Karpas-422 (cell line): Measurements from ENCODE around the gene NEDD4L. TPM values are rescaled to one million over a fixed set of nuclear protein-coding genes. Genes with fewer than 3 reads are reported as not detected.

Experiments
- DNase-seq: peaks from one replicate; pipeline ENCODE4 v3.0.0-alpha.2; 2015
- H2AFZ ChIP-seq: fragments of 200-600 bp; sonication (generic); 2 replicates; pipeline ENCODE4 v1.6.1; 2014; ENCODE audit warnings: antibody characterized with exemption, low read length, mixed read lengths
- H3K27ac ChIP-seq: fragments of 200-600 bp; sonication (generic); 2 replicates; pipeline ENCODE4 v1.5.1; 2014; ENCODE audit warnings: mild to moderate bottlenecking, low read length, moderate library complexity
- H3K27me3 ChIP-seq: fragments of 200-600 bp; sonication (generic); 2 replicates; pipeline ENCODE4 v1.6.1; 2014; ENCODE audit warnings: low read length, mixed read lengths
- H3K36me3 ChIP-seq: fragments of 200-600 bp; sonication (generic); 2 replicates; pipeline ENCODE4 v1.6.1; 2014; ENCODE audit warnings: low read length, mixed read lengths; ENCODE audit not compliant: insufficient read depth
- H3K4me1 ChIP-seq: fragments of 200-600 bp; sonication (generic); 2 replicates; pipeline ENCODE4 v1.6.1; 2014; ENCODE audit warnings: mild to moderate bottlenecking, low read length, mixed read lengths
- H3K4me2 ChIP-seq: fragments of 200-600 bp; sonication (generic); 2 replicates; pipeline ENCODE4 v1.6.1; 2014; ENCODE audit warnings: low read length, low read depth, mild to moderate bottlenecking; ENCODE audit not compliant: poor library complexity, severe bottlenecking
- H3K4me3 ChIP-seq: fragments of 200-600 bp; sonication (generic); 2 replicates; pipeline ENCODE4 v1.5.1; 2014; ENCODE audit warnings: mild to moderate bottlenecking, antibody characterized with exemption, low read length, mixed read lengths
- H3K79me2 ChIP-seq: fragments of 200-600 bp; sonication (generic); 2 replicates; pipeline ENCODE4 v1.6.1; 2014; ENCODE audit warnings: mild to moderate bottlenecking, low read length, mixed read lengths
- H3K9ac ChIP-seq: fragments of 200-600 bp; sonication (generic); 2 replicates; pipeline ENCODE4 v1.6.0; 2014; ENCODE audit warnings: low read length
- H3K9me2 ChIP-seq: fragments of 200-600 bp; sonication (generic), shearing (Covaris generic); replicated peaks from 2 replicates; pipeline ENCODE4 v1.6.0; 2014; ENCODE audit warnings: mild to moderate bottlenecking, low read length, moderate library complexity; ENCODE audit not compliant: insufficient read depth
- H3K9me3 ChIP-seq: fragments of 300-700, 200-600 bp; sonication (generic); 2 replicates; pipeline ENCODE4 v1.6.1; 2014; ENCODE audit warnings: low read length, mixed read lengths
- H4K20me1 ChIP-seq: fragments of 200-600 bp; sonication (generic); 2 replicates; pipeline ENCODE4 v1.6.1; 2014; ENCODE audit warnings: mild to moderate bottlenecking, antibody characterized with exemption, low read length, low read depth; ENCODE audit not compliant: insufficient read depth
- total RNA-seq: library from RNA; depleted of rRNA; stranded (reverse); fragments of >200 nt; shearing (Covaris generic); gene quantifications from 2 replicates; pipeline ENCODE4 v1.2.3, GENCODE V29; 2014; ENCODE audit warnings: low replicate concordance

NEDD4L gene
- total RNA-seq, 1 experiment from 2014 or later, result 17.1 TPM

GRCh38 chr18:58287353-58288274 is 243.6 kb downstream of the NEDD4L start:
- H3K4me1 ChIP-seq, result no peaks in the 10 kb centered on the region
- no peak for DNase-seq
- no peak overlapping the region for H2AFZ ChIP-seq
- H3K36me3 ChIP-seq, result no peaks in the 10 kb centered on the region
- H3K27ac ChIP-seq, result no peak overlapping the region
- H4K20me1 ChIP-seq, result peaks cover 38% of the 10 kb centered on the region; the same call in 1 of the 2 replicates
- no peaks in the 10 kb centered on the region for H3K27me3 ChIP-seq
- H3K4me3 ChIP-seq, result no peak overlapping the region
- H3K9ac ChIP-seq, result no peak overlapping the region
- H3K4me2 ChIP-seq, result no peak overlapping the region
- H3K9me3 ChIP-seq, result no peaks in the 10 kb centered on the region
- no peaks in the 10 kb centered on the region for H3K9me2 ChIP-seq
- no peaks in the 10 kb centered on the region for H3K79me2 ChIP-seq

- no peak overlapping the region for H3K4me2 ChIP-seq
- no peak overlapping the region for H3K9ac ChIP-seq
Measured at GRCh38 chr18:58288921-58289797, 245.1 kb downstream of the NEDD4L start.

GRCh38 chr18:58290116-58290695 is 246.2 kb downstream of the NEDD4L start:
- Histone ChIP-seq H3K4me1 (no peaks in the 10 kb centered on the region), H4K20me1 (peaks cover 35% of the 10 kb centered on the region; the same call in 1 of the 2 replicates), H3K4me3 (no peak overlapping the region), H3K79me2 (no peaks in the 10 kb centered on the region), H3K9ac (no peak overlapping the region), H3K27ac (no peak overlapping the region), H3K9me2 (no peaks in the 10 kb centered on the region), H3K27me3 (no peaks in the 10 kb centered on the region), H3K4me2 (no peak overlapping the region), H3K36me3 (no peaks in the 10 kb centered on the region), H2AFZ (no peak overlapping the region), H3K9me3 (no peaks in the 10 kb centered on the region)
- DNase-seq, result no peak

More at GRCh38 chr18:58288921-58289797, 245.1 kb downstream of the NEDD4L start:
- Histone ChIP-seq H3K9me2 (no peaks in the 10 kb centered on the region), H3K79me2 (no peaks in the 10 kb centered on the region), H3K4me1 (no peaks in the 10 kb centered on the region), H3K27ac (no peak overlapping the region), H3K27me3 (no peaks in the 10 kb centered on the region), H3K4me3 (no peak overlapping the region), H3K36me3 (no peaks in the 10 kb centered on the region), H3K9me3 (no peaks in the 10 kb centered on the region), H4K20me1 (peaks cover 38% of the 10 kb centered on the region; the same call in 1 of the 2 replicates), H2AFZ (no peak overlapping the region)
- no peak for DNase-seq

GRCh38 chr18:58291131-58291530 is 247.1 kb downstream of the NEDD4L start:
- Histone ChIP-seq H3K9me2 (no peaks in the 10 kb centered on the region), H4K20me1 (peaks cover 29% of the 10 kb centered on the region; the same call in 1 of the 2 replicates), H3K4me3 (no peak overlapping the region), H3K27me3 (no peaks in the 10 kb centered on the region), H3K36me3 (no peaks in the 10 kb centered on the region), H3K79me2 (no peaks in the 10 kb centered on the region), H3K4me1 (no peaks in the 10 kb centered on the region), H3K4me2 (no peak overlapping the region), H3K27ac (no peak overlapping the region), H2AFZ (no peak overlapping the region), H3K9me3 (no peaks in the 10 kb centered on the region), H3K9ac (no peak overlapping the region)
- no peak for DNase-seq

- Histone ChIP-seq H2AFZ (no peak overlapping the region), H4K20me1 (peaks cover 21% of the 10 kb centered on the region; the same call in 1 of the 2 replicates), H3K27ac (no peak overlapping the region), H3K4me1 (no peaks in the 10 kb centered on the region), H3K4me3 (no peak overlapping the region), H3K9me2 (no peaks in the 10 kb centered on the region), H3K36me3 (no peaks in the 10 kb centered on the region), H3K79me2 (no peaks in the 10 kb centered on the region), H3K4me2 (no peak overlapping the region), H3K27me3 (no peaks in the 10 kb centered on the region), H3K9ac (no peak overlapping the region), H3K9me3 (no peaks in the 10 kb centered on the region)
- no peak for DNase-seq
Measured at GRCh38 chr18:58292638-58293037, 248.6 kb downstream of the NEDD4L start.

GRCh38 chr18:58297198-58297597 is 253.2 kb downstream of the NEDD4L start:
- Histone ChIP-seq H3K9me3 (no peaks in the 10 kb centered on the region), H3K9ac (no peak overlapping the region), H4K20me1 (peaks cover 3% of the 10 kb centered on the region; the same call in 1 of the 2 replicates), H3K27me3 (no peaks in the 10 kb centered on the region), H3K79me2 (no peaks in the 10 kb centered on the region), H3K4me3 (no peak overlapping the region), H3K4me2 (no peak overlapping the region), H3K9me2 (no peaks in the 10 kb centered on the region), H3K36me3 (no peaks in the 10 kb centered on the region), H3K27ac (no peak overlapping the region), H3K4me1 (no peaks in the 10 kb centered on the region), H2AFZ (no peak overlapping the region)
- DNase-seq, result no peak

- no peaks in the 10 kb centered on the region for H3K9me2 ChIP-seq
- no peak for DNase-seq
- H3K36me3 ChIP-seq, result no peaks in the 10 kb centered on the region
- peaks cover 10% of the 10 kb centered on the region; the same call in 1 of the 2 replicates for H4K20me1 ChIP-seq
- no peaks in the 10 kb centered on the region for H3K4me1 ChIP-seq
- H3K9me3 ChIP-seq, result no peaks in the 10 kb centered on the region
- H3K27me3 ChIP-seq, result no peaks in the 10 kb centered on the region
- no peak overlapping the region for H3K9ac ChIP-seq
- no peak overlapping the region for H3K4me2 ChIP-seq
- H2AFZ ChIP-seq, result no peak overlapping the region
- H3K27ac ChIP-seq, result no peak overlapping the region
- H3K4me3 ChIP-seq, result no peak overlapping the region
- no peaks in the 10 kb centered on the region for H3K79me2 ChIP-seq
Measured at GRCh38 chr18:58298251-58299134, 254.5 kb downstream of the NEDD4L start.
